ENCODE measurements around the gene SLC6A16.
A peak's percentile ranks its signal among the peaks of the same experiment; 100 is the strongest.
"Not testable (repeated sequence)": the region's sequence is repeated elsewhere in the genome, so short reads cannot be mapped to it uniquely, and the experiment has no call there.

SLC6A16 gene

DNA sequence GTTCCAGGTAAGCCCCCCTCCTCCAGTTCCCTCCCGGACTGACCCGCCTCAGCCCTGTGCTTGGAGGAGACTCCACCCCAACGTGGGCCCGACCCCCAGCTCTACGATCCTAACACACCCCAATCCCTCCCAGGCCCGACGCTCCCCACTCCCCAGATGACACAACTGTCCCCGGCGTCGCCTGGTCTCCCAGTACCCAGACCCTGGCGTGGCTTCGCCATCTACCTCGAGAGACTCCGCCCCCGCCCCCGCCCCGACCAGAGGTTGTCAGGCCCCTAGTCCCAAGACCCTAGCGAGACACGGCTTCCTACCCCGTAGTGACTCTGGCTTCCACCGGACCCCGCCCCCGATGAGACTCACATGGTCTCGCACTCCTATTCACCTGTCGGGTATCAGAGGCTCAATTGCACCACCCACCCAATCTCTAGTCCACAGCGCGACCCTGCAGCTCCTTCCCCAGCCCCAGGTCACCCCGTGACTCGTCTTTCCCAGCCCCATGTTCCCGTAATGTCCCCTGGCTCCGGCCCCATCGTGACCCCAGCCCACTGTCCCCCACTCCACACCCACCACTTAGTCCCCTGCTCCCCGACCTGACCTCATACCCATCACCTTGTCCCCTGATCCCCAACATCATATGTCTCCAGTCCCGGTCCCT lies 13.2 kb upstream of the SLC6A16 start:
- peaks cover 84% of the 10 kb centered on the region for H3K4me1 Mint-ChIP-seq
- peak overlapping the region; percentile 90 for H3K4me3 Mint-ChIP-seq
- peaks cover 9% of the 10 kb centered on the region for H3K9me3 Mint-ChIP-seq
- H3K27me3 Mint-ChIP-seq, result no peaks in the 10 kb centered on the region
- peaks cover 60% of the 10 kb centered on the region for H3K36me3 Mint-ChIP-seq
- H3K27ac Mint-ChIP-seq, result peak overlapping the region; percentile 95
- ATAC-seq, result no peak

DNA sequence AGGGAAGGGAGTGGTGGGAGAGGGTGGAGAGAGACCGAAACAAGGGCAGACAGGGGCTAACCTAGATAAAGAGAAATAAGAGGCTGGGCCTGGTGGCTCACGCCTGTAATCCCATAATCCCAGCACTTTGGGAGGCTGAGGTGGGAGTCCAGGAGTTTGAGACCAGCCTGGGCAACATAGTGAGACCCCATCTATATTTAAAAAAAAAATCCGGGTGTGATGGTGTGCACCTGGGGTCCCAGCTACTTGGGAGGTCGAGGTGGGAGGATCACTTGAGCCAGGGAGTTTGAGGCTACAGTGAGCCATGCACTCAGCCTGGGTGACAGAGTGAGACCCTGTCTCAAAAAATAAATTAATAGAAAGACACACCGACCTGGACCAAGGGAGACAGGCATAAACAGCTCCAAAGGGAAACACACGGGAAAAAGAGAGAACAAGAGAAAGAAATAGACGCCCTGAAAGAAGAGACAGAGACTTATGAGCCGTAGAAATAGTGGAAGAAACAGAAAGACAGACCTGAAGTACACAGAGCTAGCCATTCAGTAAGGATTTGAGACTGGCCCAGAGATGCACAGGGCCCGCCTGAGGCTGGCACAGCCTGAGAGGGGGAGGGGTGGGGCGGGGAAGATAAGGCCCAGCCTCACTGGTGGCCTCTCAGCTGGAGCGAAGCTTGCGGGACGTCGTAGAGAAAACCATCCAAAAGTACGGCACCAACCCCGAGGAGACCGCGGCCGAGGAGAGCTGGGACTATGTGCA lies 12.5 kb upstream of the SLC6A16 start:
- Mint-ChIP-seq H3K27ac (peak overlapping the region; percentile 95), H3K4me1 (peaks cover 84% of the 10 kb centered on the region), H3K27me3 (no peaks in the 10 kb centered on the region), H3K36me3 (peaks cover 52% of the 10 kb centered on the region), H3K9me3 (peaks cover 9% of the 10 kb centered on the region), H3K4me3 (peak overlapping the region; percentile 90)
- ATAC-seq, result no peak

DNA sequence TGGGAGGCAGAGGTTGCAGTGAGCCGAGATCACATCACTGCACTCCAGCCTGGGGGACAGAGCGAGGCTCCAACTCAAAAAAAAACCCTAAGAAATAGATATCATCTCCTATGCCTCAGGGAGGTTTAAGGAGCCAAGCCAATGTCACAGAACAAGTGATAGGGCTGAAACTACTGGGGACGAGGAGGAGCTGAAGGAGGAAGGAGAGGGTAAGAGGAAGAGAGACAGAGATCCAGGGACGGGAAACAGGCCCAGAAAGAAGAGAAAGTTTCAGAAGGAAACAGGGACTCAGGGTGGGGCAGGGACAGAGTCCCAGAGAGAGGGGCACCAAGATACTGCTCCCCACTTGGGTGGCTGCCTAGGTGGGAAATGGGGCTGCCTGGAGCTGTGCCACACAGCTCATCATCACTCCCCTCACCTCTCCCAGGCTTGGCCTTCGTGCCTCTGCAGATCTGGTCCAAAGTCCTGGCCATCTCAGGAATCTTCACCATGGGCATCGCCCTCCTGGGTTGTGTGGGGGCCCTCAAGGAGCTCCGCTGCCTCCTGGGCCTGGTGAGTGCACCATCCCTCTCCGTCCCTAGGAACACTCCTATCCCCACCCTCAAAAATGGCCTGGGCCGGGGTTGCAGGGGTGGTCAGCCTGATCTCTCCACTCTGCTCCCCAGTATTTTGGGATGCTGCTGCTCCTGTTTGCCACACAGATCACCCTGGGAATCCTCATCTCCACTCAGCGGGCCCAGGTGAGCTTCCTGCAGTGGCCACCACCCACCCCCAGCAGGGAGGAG lies 11.7 kb upstream of the SLC6A16 start:
- no peak for ATAC-seq
- H3K4me3 Mint-ChIP-seq, result peak overlapping the region; percentile 90
- H3K4me1 Mint-ChIP-seq, result peaks cover 86% of the 10 kb centered on the region
- peak overlapping the region; percentile 95 for H3K27ac Mint-ChIP-seq
- H3K36me3 Mint-ChIP-seq, result peaks cover 52% of the 10 kb centered on the region
- no peaks in the 10 kb centered on the region for H3K27me3 Mint-ChIP-seq
- H3K9me3 Mint-ChIP-seq, result peaks cover 9% of the 10 kb centered on the region

DNA sequence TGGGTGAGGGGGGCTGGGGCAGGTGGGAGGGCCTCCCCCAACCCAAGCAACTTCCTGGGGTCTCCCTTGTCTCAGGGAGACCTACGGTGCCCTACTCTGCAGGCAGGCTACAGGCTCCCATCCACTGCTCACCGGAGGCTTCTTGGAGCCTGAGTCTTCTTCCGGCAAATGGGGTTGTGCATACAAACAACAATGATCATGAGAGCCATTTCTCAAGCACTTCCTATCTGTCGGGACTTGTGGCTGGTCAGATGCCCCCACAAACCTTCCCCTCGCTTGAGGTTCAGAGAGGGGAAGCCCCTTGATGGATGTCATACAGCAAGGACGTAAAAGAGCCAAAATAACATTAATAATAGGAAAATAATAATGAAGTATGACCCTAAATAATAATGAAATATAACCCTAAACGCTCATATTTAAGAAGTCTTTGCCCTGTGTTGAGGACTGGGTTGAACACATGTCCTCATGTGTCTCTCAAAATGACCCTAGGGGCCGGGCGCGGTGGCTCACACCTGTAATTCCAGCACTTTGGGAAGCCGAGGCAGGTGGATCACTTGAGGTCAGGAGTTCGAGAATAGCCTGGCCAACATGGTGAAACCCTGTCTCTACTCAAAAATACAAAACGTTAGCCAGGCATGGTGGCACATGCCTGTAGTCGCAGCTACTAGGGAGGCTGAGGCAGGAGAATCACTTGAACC lies 10.9 kb upstream of the SLC6A16 start:
- Mint-ChIP-seq H3K36me3 (peaks cover 52% of the 10 kb centered on the region), H3K9me3 (peaks cover 9% of the 10 kb centered on the region), H3K4me1 (peaks cover 86% of the 10 kb centered on the region), H3K27me3 (no peaks in the 10 kb centered on the region), H3K27ac (peak overlapping the region; percentile 95), H3K4me3 (peak overlapping the region; percentile 90)
- ATAC-seq, result no peak

DNA sequence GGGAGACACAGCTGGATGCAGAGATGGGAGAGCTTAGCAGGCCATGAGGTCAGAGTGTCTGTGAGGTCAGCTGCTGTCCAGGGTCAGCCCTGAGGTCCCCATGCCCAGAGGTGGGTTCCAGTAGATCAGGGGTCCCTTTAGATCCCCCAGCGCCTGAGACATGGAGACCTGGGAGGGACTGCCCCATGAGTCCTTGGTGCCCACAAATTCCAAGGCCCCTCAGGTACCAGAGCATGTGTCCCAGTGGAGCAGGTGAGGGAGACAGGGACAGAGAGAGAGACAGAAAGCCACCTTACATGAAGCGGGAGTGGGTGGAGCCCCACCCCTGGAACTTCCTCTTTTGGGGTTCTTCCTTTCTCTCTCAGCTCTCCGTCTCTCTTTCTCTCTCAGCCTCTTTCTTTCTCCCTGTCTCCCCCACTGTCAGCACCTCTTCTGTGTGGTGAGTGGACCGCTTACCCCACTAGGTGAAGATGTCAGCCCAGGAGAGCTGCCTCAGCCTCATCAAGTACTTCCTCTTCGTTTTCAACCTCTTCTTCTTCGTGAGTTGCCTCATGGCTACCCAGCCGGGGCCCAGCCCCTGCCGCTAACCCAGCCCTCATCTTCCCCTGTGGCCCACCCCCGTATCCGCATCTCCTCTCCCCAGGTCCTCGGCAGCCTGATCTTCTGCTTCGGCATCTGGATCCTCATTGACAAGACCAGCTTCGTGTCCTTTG lies 10.2 kb upstream of the SLC6A16 start, which contains the start of gene CD37:
Gene CD37, plus strand, starts transcription at position 336 of the 713 bp plus-strand sequence. Its CDS starts 135 bp downstream, at position 471.
- Mint-ChIP-seq H3K4me3 (peak within 1 kb of the TSS; percentile 90), H3K27ac (peak within 1 kb of the TSS; percentile 95)
- peak; percentile 44 for ATAC-seq

DNA sequence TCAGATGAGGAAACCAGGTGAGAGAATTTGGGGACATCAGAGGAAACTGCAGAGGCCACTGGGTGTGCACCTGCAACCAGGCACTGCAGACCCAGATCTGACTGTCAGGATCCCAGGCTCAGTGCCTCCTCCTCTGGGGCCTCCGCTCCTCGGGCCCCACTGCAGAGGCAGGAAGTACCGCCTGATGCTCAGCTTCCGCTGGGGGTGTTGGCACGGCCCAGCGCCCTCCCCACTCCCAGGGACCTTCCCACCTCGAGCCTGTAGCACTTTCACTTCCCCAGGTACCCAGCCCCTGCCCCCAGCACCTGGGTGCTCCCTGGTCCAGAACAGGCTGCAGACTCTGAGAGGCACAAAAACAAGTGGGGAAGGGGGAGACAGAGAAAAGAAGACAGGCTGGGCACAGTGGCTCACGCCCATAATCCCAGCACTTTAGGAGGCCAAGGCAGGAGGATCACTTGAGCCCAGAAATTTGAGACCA lies 8.9 kb upstream of the SLC6A16 start:
- Mint-ChIP-seq H3K27ac (peak overlapping the region; percentile 95), H3K36me3 (peaks cover 44% of the 10 kb centered on the region), H3K4me1 (peaks cover 89% of the 10 kb centered on the region), H3K4me3 (peak overlapping the region; percentile 77), H3K9me3 (peaks cover 6% of the 10 kb centered on the region), H3K27me3 (no peaks in the 10 kb centered on the region)
- peak; percentile 90 for ATAC-seq

More for the DNA sequence above, 10.2 kb upstream of the SLC6A16 start, which contains the start of gene CD37:
- Mint-ChIP-seq H3K27me3 (no peaks in the 10 kb centered on the region), H3K36me3 (peaks cover 51% of the 10 kb centered on the region), H3K9me3 (peaks cover 9% of the 10 kb centered on the region), H3K4me1 (peaks cover 85% of the 10 kb centered on the region)

DNA sequence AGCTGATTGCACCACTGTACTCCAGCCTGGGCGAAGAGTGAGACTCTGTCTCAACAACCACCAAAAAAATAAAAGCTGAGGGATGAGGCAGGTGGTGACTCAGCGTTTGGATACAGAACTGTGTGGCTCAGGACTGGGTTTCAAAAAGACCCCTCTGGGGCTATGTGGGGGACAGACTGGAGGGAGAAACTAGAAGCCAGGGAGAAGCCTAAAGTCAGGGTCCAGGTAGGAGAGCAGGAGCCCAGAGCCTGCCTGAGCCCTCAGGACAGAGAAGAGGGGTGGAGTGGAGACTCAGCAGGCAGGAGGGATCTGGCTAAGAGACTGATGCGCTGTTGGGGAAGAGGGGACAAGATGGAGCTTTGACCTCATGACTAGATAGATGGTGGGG lies 8.4 kb upstream of the SLC6A16 start:
- H3K9me3 Mint-ChIP-seq, result peaks cover 3% of the 10 kb centered on the region
- peaks cover 89% of the 10 kb centered on the region for H3K4me1 Mint-ChIP-seq
- H3K27ac Mint-ChIP-seq, result peak overlapping the region; percentile 95
- H3K36me3 Mint-ChIP-seq, result peaks cover 41% of the 10 kb centered on the region
- ATAC-seq, result no peak
- no peaks in the 10 kb centered on the region for H3K27me3 Mint-ChIP-seq
- H3K4me3 Mint-ChIP-seq, result peak overlapping the region; percentile 77

DNA sequence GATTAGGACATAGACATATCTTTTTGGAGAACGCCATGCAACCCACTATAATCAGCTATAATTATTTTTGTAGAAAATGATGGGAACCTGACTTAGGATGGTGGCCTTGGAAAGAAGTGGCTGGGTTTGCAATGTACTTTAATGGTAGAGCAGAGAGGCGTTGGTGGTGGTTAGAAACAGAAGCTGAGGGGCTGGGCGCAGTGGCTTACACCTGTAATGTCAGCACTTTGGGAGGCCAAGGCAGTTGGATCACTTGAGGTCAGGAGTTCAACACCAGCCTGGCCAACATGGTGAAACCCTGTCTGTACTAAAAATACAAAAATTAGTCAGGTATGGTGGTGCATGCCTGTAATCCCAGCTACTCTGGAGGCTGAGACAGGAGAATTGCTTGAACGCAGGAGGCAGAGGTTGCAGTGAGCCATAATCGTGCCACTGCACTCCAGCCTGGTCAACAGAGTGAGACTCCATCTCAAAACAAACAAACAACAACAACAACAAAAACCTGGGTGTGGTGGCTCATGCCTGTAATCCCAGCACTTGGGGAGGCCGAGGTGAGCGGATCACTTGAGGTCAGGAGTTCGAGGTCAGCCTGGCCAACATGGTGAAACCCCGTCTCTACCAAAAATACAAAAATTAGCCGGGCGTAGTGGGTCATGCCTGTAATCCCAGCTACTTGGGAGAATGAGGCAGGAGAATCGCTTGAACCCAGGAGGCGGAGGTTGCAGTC lies 7.9 kb upstream of the SLC6A16 start:
- Mint-ChIP-seq H3K4me1 (peaks cover 89% of the 10 kb centered on the region), H3K27ac (peak overlapping the region; percentile 95), H3K4me3 (peak overlapping the region; percentile 77), H3K36me3 (peaks cover 41% of the 10 kb centered on the region)
- H3K9me3 Mint-ChIP-seq, ATAC-seq, H3K27me3 Mint-ChIP-seq: not testable (repeated sequence)

DNA sequence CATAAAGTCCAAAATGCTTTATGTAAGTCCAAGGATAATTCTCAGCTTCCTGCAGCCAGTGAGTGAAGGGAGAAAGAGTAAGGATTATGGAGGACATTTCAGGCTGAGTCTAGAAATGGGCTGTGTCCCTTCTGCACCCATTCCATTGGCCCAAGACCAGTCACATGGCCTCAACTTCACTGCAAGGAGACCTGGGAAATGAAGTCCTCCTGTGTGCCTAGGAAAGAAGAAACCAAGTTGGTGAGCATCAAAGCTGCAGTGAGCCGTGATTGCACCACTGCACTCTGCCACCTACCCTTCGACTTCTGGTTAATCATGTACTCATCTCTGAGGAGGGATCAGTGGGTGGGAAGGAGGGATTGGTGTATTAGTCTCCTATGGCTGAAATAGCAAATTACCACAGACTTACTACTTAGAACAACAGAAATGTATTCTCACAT lies 6.6 kb upstream of the SLC6A16 start:
- H3K4me3 Mint-ChIP-seq, result peak overlapping the region; percentile 18
- H3K4me1 Mint-ChIP-seq, result peaks cover 84% of the 10 kb centered on the region
- peaks cover 6% of the 10 kb centered on the region for H3K9me3 Mint-ChIP-seq
- ATAC-seq, result peak; percentile 65
- H3K27ac Mint-ChIP-seq, result peak overlapping the region; percentile 95
- peaks cover 36% of the 10 kb centered on the region for H3K36me3 Mint-ChIP-seq
- H3K27me3 Mint-ChIP-seq, result no peaks in the 10 kb centered on the region

DNA sequence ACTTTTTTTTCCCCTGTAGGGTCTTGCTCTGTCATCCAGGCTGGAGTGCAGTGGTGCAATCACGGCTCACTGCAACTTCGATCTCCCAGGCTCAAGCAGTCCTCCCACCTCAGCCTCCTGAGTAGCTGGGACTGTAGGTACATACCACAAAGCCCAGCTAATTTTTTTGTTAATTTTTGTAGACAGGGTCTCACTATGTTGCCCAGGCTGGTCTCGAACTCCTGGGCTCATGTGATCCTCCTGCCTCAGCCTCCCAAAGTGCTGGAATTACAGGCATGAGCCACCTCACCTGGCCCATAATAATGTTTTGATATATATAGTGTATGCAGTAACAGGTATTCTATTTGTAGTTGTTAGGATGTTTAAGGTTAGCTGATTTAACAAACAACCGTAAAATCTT lies 6.2 kb upstream of the SLC6A16 start:
- not testable (repeated sequence) for ATAC-seq, H3K9me3 Mint-ChIP-seq, H3K27me3 Mint-ChIP-seq
- H3K4me1 Mint-ChIP-seq, result peaks cover 84% of the 10 kb centered on the region
- peak overlapping the region; percentile 95 for H3K27ac Mint-ChIP-seq
- H3K4me3 Mint-ChIP-seq, result peak overlapping the region; percentile 18
- H3K36me3 Mint-ChIP-seq, result peaks cover 35% of the 10 kb centered on the region

DNA sequence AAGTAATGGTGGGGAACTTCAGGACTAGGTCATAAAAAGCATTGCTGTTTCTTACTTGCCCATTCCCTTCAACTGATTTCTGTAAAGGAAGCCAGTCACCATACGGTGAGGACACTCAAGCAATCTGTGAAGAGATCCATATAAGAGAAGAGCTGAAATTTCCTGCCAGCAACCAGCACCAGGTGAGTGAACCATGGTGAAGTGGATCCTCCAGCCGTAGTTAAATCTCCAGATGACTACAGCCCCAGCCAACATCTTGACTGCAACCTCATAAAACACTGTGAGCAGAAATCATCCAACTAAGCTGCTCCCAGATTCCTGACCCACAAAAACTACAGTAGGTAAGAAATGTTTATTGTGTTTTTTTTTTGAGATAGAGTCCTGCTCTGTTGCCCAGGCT lies 3.8 kb upstream of the SLC6A16 start:
- peak overlapping the region; percentile 72 for H3K4me3 Mint-ChIP-seq
- no peaks in the 10 kb centered on the region for H3K27me3 Mint-ChIP-seq
- H3K9me3 Mint-ChIP-seq, result peaks cover 10% of the 10 kb centered on the region
- no peak for ATAC-seq
- H3K4me1 Mint-ChIP-seq, result peaks cover 80% of the 10 kb centered on the region
- peaks cover 34% of the 10 kb centered on the region for H3K36me3 Mint-ChIP-seq
- peak overlapping the region; percentile 95 for H3K27ac Mint-ChIP-seq

DNA sequence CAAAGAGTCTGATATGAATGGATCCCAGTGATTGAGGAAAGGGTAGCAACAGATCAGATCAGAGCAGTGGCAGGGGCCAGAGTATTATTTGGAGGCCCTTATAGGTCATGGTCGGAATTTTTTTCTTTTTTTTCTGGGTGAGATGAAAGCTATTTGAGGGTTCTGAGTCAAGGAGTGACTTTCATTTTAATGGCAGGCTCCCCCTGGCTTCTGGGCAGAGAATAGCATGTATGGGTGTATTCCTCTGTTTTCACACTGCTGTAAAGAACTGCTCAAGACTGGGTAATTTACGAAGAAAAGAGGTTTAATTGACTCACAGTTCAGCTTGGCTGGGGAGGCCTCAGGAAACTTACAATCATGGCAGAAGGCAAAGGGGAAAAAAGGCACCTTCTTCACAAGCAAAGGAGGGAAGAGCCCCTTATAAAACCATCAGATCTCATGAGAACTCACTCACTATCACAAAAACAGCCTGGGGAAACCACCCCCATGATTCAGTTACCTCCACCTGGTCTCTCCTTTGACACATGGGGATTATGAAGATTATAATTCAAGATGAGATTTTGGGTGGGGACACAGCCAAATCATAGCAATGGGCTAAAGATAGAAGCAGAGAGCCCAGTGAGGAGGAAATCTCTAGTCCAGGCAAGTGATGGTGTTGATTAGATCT lies 3.0 kb upstream of the SLC6A16 start:
- no peak for ATAC-seq
- Mint-ChIP-seq H3K27me3 (no peaks in the 10 kb centered on the region), H3K4me1 (peaks cover 73% of the 10 kb centered on the region), H3K9me3 (peaks cover 12% of the 10 kb centered on the region), H3K27ac (peak overlapping the region; percentile 95), H3K36me3 (peaks cover 40% of the 10 kb centered on the region), H3K4me3 (peak overlapping the region; percentile 32)

DNA sequence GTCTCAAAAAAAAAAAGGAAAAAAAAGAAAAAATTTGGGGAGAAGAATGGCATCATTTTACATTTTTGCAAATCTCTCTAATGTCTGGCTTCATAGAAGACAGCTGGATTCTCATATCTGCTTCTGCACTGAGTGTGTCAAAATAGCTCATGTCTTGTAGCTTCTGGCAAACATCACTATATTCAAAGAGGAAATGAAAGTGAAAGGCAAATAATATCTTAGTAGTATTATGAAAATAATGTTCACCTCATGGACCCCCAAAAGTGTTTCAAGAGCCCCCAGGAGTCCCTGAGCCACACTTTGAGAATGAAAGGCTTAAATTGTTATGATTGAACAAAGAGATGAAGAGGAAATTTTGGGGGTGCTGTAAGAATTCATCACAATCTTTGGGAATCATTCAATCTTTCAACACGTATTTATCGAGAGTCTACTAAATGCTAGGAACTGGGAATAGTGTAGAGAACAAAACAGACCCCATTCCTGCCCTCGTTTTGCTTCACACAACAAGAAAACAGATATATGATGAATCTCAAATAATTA lies 1.2 kb upstream of the SLC6A16 start:
- ATAC-seq, result peak; percentile 81
- Mint-ChIP-seq H3K27me3 (no peaks in the 10 kb centered on the region), H3K36me3 (peaks cover 56% of the 10 kb centered on the region), H3K9me3 (peaks cover 12% of the 10 kb centered on the region), H3K4me3 (peak overlapping the region; percentile 68), H3K4me1 (peaks cover 56% of the 10 kb centered on the region), H3K27ac (peak overlapping the region; percentile 96)
